ENCODE measurements around the gene IDH2. TPM values are rescaled to one million over a fixed set of nuclear protein-coding genes. Genes with fewer than 3 reads are reported as not detected.
A peak's percentile ranks its signal among the peaks of the same experiment; 100 is the strongest.

The IDH2 gene
- total and polyA plus RNA-seq, 2 of the 13 experiments (the other 11 are each of a cell fraction or from before 2014, with no cell fraction given) = 121 to 145 TPM

- TF ChIP-seq ZNF800 (CRISPR knock-in tag; IDR thresholded peaks at IDR 0.05) (0 out of 2 replicates have a peak, but pooled peaks have one; percentile 38), SNAPC5 (CRISPR knock-in tag; IDR thresholded peaks at IDR 0.05; ENCODE audit: borderline replicate concordance) (no peak)
- TF ChIP-seq, protein P1, sequence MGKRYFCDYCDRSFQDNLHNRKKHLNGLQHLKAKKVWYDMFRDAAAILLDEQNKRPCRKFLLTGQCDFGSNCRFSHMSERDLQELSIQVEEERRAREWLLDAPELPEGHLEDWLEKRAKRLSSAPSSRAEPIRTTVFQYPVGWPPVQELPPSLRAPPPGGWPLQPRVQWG (CRISPR knock-in tag; IDR thresholded peaks at IDR 0.05; ENCODE audit: borderline replicate concordance, low read depth) = no peak
These were observed 1.5 kb upstream of the IDH2 start (continued) for GRCh38 chr15:90103701-90104329.

DNA sequence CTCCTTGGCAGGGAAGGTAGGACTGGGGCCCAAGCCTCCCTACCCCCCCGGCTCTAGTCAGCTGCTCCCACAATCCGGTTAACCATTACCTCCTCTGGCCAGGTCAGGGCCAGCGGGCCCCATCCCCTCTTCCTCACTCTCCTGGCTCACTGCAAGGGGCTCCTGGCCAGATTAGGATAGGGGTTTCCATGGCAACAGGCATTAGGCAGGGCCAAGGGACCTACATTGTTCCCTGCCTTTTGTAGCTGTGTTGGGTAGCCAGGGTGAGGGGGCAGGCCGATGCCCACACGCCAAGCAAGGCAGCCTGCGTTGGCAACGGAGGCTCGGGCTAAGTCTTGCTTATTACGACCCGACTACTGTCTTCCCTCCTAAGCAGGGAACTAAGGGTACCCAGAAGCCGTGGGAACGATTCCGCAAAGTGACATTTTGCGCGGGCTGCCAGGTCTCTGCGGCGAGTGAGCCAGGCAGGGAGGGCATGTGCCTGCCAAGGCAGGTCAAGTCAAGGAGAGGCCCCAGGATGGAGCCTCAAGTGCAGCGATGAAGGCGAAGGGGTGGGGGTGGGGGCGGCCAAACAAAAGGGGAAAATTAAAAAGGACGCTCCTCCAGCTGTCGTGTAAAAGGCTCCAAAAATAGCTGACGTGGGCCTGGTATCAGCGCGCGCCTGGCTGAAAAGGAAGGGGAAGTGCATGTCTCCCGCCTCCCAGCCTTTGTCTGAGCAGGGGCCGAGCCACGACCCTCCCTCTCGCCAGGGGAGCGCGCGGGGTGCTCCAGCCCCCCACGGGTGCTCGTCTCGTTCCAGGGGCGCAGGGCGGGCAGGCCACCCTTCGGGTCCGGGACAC is 919 bp downstream of the IDH2 start:
- intact Hi-C loops (cut with micrococcal nuclease; ENCODE audit: unreplicated experiment) = no loop called here
- peaks cover 7% of the 10 kb centered on the region for H3K79me2 ChIP-seq (ENCODE audit: insufficient read depth, low read length)
- no peak overlapping the region for H2AFZ ChIP-seq (ENCODE audit: low read length)
- peaks cover 11% of the 10 kb centered on the region; the same call in 1 of the 2 replicates for H4K20me1 ChIP-seq (ENCODE audit: insufficient read depth, low read length)
- H3K4me1 ChIP-seq (ENCODE audit: insufficient read depth, low read length) = peaks cover 71% of the 10 kb centered on the region
- H3K9me3 ChIP-seq (ENCODE audit: low read length) = no peaks in the 10 kb centered on the region
- H3K9ac ChIP-seq (ENCODE audit: insufficient read depth, low read depth, low read length) = peak overlapping the region; percentile 80
- peak overlapping the region; percentile 85 for H3K4me2 ChIP-seq (ENCODE audit: low read depth, low read length)
- H3K27me3 ChIP-seq (ENCODE audit: control insufficient read depth in 1 of 2, insufficient read depth in 2 of 2, low read length in 2 of 2) = peaks cover 0 to 1% of the 10 kb centered on the region in 2 experiments; a peak in 1 of 5 replicates
- ChIA-PET POLR2A (interaction anchor here (0.7 to 2.1 kb wide), 4 partner anchors 9 to 189 kb away, joined by 3 to 7 read pairs (median 6); partner anchors contain the start of gene ARPIN), CTCF (ENCODE audit: low intra/inter-chr PET ratio, low total read pairs) (no interaction called here)
- peak; percentile 20 for ATAC-seq
- FAIRE-seq = peak; percentile 83
- in situ Hi-C loops (cut with HindIII; ENCODE audit: extremely low pct_ligation_motif_present, low pct_unique_long_range_greater_than_20kb) = no loop called here
- WGBS (ENCODE audit: low lambda C conversion rate) = 7% methylated on average over 25 of the region's 40 CpGs
- H3K27ac ChIP-seq (ENCODE audit: extremely low read length, insufficient read depth, low read length) = peak overlapping the region; percentile 76
- BruUV-seq (replicated peaks) = TSS peak; percentile 61
- no peaks in the 10 kb centered on the region for H3K36me3 ChIP-seq (replicated peaks in 1 of 2; ENCODE audit: control insufficient read depth in 1 of 2, insufficient read depth in 2 of 2, low read length in 2 of 2)
- DNase-seq (ENCODE audit: low spot score) = no peak
- H3K4me3 ChIP-seq (replicated peaks in 1 of 3; ENCODE audit: insufficient read depth in 1 of 3, low read depth in 2 of 3, low read length in 3 of 3) = peak overlapping the region; percentile 76 to 84 (median 77)
- TF ChIP-seq RXRB (CRISPR knock-in tag; IDR thresholded peaks at IDR 0.05; ENCODE audit: borderline replicate concordance) (peak; percentile 53; the same call in 1 of the 2 replicates), ZNF337 (CRISPR knock-in tag; IDR thresholded peaks at IDR 0.05; ENCODE audit: borderline replicate concordance, low read depth) (no peak), SOX5 (CRISPR knock-in tag; IDR thresholded peaks at IDR 0.05; ENCODE audit: borderline replicate concordance) (peak; percentile 36; the same call in 1 of the 2 replicates), FUBP1 (CRISPR knock-in tag; IDR thresholded peaks at IDR 0.05; ENCODE audit: borderline replicate concordance) (0 out of 2 replicates have a peak, but pooled peaks have one; percentile 43), FLYWCH1 (CRISPR knock-in tag; IDR thresholded peaks at IDR 0.05) (no peak), ZBTB7A (CRISPR knock-in tag; IDR thresholded peaks at IDR 0.05) (0 out of 2 replicates have a peak, but pooled peaks have one; percentile 2), KDM4B (CRISPR knock-in tag; IDR thresholded peaks at IDR 0.05) (no peak), MAFG (CRISPR knock-in tag; IDR thresholded peaks at IDR 0.05) (no peak)
